Stomach (tissue), 9 donors: ENCODE data around the gene RNF151. TPM values are rescaled to one million over a fixed set of nuclear protein-coding genes. Genes with fewer than 3 reads are reported as not detected.

ENCODE experiments used
- DNase-seq, 2 donors: peaks; one replicate each; pipeline versions ENCODE4 v3.0.0 to v3.0.0-alpha.2; 2013 to 2019
- H3K27ac ChIP-seq, 5 donors: fragments of 200-600 bp in 4 of 5; sonication (generic) in 4 of 5; one replicate each; pipeline ENCODE4 v1.5.1; 2013 to 2019; ENCODE audit warnings: mild to moderate bottlenecking in 1 of 5, moderate library complexity in 1 of 5
- H3K27me3 ChIP-seq, 3 donors: fragments of 200-600 bp; sonication (generic); one replicate each; pipeline ENCODE4 v1.5.1; 2017 to 2019; ENCODE audit warnings: mixed run types in 1 of 3
- H3K36me3 ChIP-seq, 4 donors: fragments of 200-600 bp; sonication (generic); 1 replicate in 3 of 4; 2 replicates in 1 of 4; pipeline ENCODE4 v1.5.1; 2016 to 2019
- H3K4me1 ChIP-seq, 4 donors: fragments of 200-600 bp; sonication (generic); one replicate each; pipeline ENCODE4 v1.5.1; 2016 to 2019
- H3K4me3 ChIP-seq, 4 donors: fragments of 200-600 bp; sonication (generic) in 3 of 4; one replicate each; pipeline ENCODE4 v1.5.1; 2016 to 2019; ENCODE audit warnings: mild to moderate bottlenecking in 1 of 4
- H3K9me3 ChIP-seq, 4 donors: fragments of 200-600 bp; sonication (generic); one replicate each; pipeline ENCODE4 v1.5.1; 2016 to 2019
- EP300 ChIP-seq: sonication (generic); formaldehyde crosslinking; IDR thresholded peaks from one replicate; pipeline ENCODE4 v1.6.1; 2017; ENCODE audit warnings: antibody characterized with exemption
- POLR2A ChIP-seq, 4 donors: fragments of 450-650 bp; IDR thresholded peaks; one replicate each; pipeline ENCODE4 v1.6.1; 2016; ENCODE audit warnings: antibody characterized with exemption in 4 of 4, control low read depth in 2 of 4, mild to moderate bottlenecking in 1 of 4, moderate library complexity in 1 of 4
- POLR2AphosphoS5 ChIP-seq, 3 donors: sonication (generic); formaldehyde crosslinking; IDR thresholded peaks; one replicate each; pipeline ENCODE4 v1.6.1; 2016; ENCODE audit warnings: antibody characterized with exemption in 3 of 3
- WGBS, 5 donors: extraction: QIAGEN DNeasy Blood & Tissue Kit in 3 of 5; methylation state at CpG; one replicate each; pipeline versions ENCODE4 v1.1.5 to v1.1.7; 2013 to 2018; 5-methylcytosine and 5-hydroxymethylcytosine counted together
- intact Hi-C: fragments of 100-400 bp; cut with DNase I; formaldehyde crosslinking; loops from one replicate; pipeline ENCODE4 v1.15.1; 2023; ENCODE audit warnings: low total_unique reads
- polyA plus RNA-seq, 3 donors: library from polyadenylated mRNA; stranded (reverse); fragments of 200-250 nt; gene quantifications; one replicate each; pipeline ENCODE4 v1.2.3, GENCODE V29; 2013
- total RNA-seq, 5 donors: library from RNA; depleted of rRNA; stranded (reverse); fragments of >200 nt; gene quantifications; one replicate each; pipeline versions ENCODE4 v1.1.0 to v1.2.3, GENCODE V29; 2014 to 2016
- TF ChIP-seq, protein P1 (sequence below), 7 experiments: fragments of 450-650 bp in 4 of 7; fragments of 200-600 bp in 3 of 7; sonication (generic) in 3 of 7; IDR thresholded peaks; one replicate each; pipeline ENCODE4 v1.5.1; 2016 to 2019; ENCODE audit warnings: antibody characterized with exemption in 7 of 7, control low read depth in 2 of 7, mild to moderate bottlenecking in 1 of 7
- donor health status: healthy with polysubstance abuse.
- donor health status: Bipolar disorder and iron deficiency.
- donor health status: healthy.

Gene RNF151
- total and polyA plus RNA-seq, 8 donors: not detected

GRCh38 chr16:1929105-1929504 lies 37.6 kb upstream of the RNF151 start:
- intact Hi-C loops: no loop called here
- peak overlapping the region; percentile 58 to 68 (median 64) for H3K4me3 ChIP-seq
- H3K9me3 ChIP-seq: no peaks in the 10 kb centered on the region
- H3K27ac ChIP-seq: peak overlapping the region in 4 of 5 donors; percentile 76 to 86 (median 82)
- peaks cover 0 to 23% (median 14%) of the 10 kb centered on the region in 4 donors for H3K4me1 ChIP-seq
- H3K27me3 ChIP-seq: peaks cover 0 to 33% (median 0%) of the 10 kb centered on the region in 3 donors
- H3K36me3 ChIP-seq: no peaks in the 10 kb centered on the region
- TF ChIP-seq POLR2A (IDR thresholded peaks at IDR 0.05): no peak
- TF ChIP-seq EP300: no peak
- TF ChIP-seq, protein P1, sequence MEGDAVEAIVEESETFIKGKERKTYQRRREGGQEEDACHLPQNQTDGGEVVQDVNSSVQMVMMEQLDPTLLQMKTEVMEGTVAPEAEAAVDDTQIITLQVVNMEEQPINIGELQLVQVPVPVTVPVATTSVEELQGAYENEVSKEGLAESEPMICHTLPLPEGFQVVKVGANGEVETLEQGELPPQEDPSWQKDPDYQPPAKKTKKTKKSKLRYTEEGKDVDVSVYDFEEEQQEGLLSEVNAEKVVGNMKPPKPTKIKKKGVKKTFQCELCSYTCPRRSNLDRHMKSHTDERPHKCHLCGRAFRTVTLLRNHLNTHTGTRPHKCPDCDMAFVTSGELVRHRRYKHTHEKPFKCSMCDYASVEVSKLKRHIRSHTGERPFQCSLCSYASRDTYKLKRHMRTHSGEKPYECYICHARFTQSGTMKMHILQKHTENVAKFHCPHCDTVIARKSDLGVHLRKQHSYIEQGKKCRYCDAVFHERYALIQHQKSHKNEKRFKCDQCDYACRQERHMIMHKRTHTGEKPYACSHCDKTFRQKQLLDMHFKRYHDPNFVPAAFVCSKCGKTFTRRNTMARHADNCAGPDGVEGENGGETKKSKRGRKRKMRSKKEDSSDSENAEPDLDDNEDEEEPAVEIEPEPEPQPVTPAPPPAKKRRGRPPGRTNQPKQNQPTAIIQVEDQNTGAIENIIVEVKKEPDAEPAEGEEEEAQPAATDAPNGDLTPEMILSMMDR (IDR thresholded peaks at IDR 0.05): no peak
- no peak for TF ChIP-seq POLR2AphosphoS5 (IDR thresholded peaks at IDR 0.05)
- DNase-seq: peak in 1 of 2 donors; percentile 61
- 7 to 23% (median 10%) methylated on average over 9 to 11 of the region's 11 CpGs for WGBS, 5 donors

- H3K27me3 ChIP-seq: peaks cover 0 to 26% (median 0%) of the 10 kb centered on the region in 3 donors
- H3K4me3 ChIP-seq: peak overlapping the region; percentile 58 to 68 (median 64)
- DNase-seq: peak; percentile 93 to 96
- intact Hi-C loops: loop anchor here (5.0 kb wide), 1 partner anchor 67 kb away; no protein-coding TSS in a partner anchor
- H3K4me1 ChIP-seq: peaks cover 0 to 23% (median 14%) of the 10 kb centered on the region in 4 donors
- H3K27ac ChIP-seq: peak overlapping the region; percentile 14 to 86 (median 81)
- H3K9me3 ChIP-seq: no peaks in the 10 kb centered on the region
- no peaks in the 10 kb centered on the region for H3K36me3 ChIP-seq
- TF ChIP-seq EP300 (no peak), POLR2AphosphoS5 (IDR thresholded peaks at IDR 0.05) (peak in 2 of 3 donors; percentile 24 to 79)
- TF ChIP-seq, protein P1 (IDR thresholded peaks at IDR 0.05): peak in 5 of 7 experiments; percentile 73 to 100 (median 100)
- 0 to 27% (median 13%) methylated on average over 3 to 70 of the region's 70 CpGs for WGBS, 5 donors
Measured at GRCh38 chr16:1929578-1930337, 36.9 kb upstream of the RNF151 start.

DNA sequence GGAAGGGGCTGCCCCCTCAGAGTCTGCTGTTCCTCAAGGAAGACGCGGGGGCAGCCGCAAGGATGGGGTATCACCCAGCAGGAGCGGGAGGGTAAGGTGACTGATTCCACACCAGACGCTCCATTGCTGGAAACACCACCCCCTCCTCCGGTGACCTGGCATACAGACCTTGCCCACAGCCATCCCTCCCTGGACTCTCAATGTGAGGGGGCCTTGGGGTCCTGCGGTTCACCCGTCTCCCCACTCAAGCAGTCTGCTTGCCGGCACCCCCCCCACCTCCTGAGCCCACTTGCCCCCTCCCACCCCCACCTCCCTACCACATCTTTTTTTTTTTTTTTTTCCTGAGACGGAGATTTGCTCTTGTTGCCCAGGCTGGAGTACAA lies 36.3 kb upstream of the RNF151 start:
- no peak for DNase-seq
- H3K27ac ChIP-seq: peak overlapping the region in 1 of 5 donors; percentile 84
- no peaks in the 10 kb centered on the region for H3K9me3 ChIP-seq
- H3K36me3 ChIP-seq: no peaks in the 10 kb centered on the region
- peaks cover 0 to 27% (median 14%) of the 10 kb centered on the region in 4 donors for H3K4me1 ChIP-seq
- H3K4me3 ChIP-seq: peak overlapping the region in 2 of 4 donors; percentile 64 to 68
- intact Hi-C loops: loop anchor here (5.0 kb wide), 1 partner anchor 68 kb away; no protein-coding TSS in a partner anchor
- TF ChIP-seq EP300 (no peak), POLR2AphosphoS5 (IDR thresholded peaks at IDR 0.05) (no peak), POLR2A (IDR thresholded peaks at IDR 0.05) (no peak)
- TF ChIP-seq, protein P1 (IDR thresholded peaks at IDR 0.05): no peak
- peaks cover 0 to 21% (median 0%) of the 10 kb centered on the region in 3 donors for H3K27me3 ChIP-seq
- WGBS, 5 donors: 68 to 89% (median 86%) methylated on average over 7 to 10 of the region's 10 CpGs

GRCh38 chr16:1932050-1933028 lies 34.3 kb upstream of the RNF151 start:
- H3K4me3 ChIP-seq: no peak overlapping the region
- DNase-seq: peak; percentile 60 to 69
- intact Hi-C loops: loop anchor here (5.0 kb wide), 1 partner anchor 70 kb away; no protein-coding TSS in a partner anchor
- WGBS, 5 donors: 47 to 69% (median 59%) methylated on average over 16 to 19 of the region's 19 CpGs
- peaks cover 0 to 33% (median 14%) of the 10 kb centered on the region in 4 donors for H3K4me1 ChIP-seq
- no peak overlapping the region for H3K27ac ChIP-seq
- H3K27me3 ChIP-seq: peaks cover 0 to 5% (median 0%) of the 10 kb centered on the region in 3 donors
- TF ChIP-seq, protein P1 (IDR thresholded peaks at IDR 0.05): peak in 3 of 7 experiments; percentile 14 to 30 (median 29)
- TF ChIP-seq EP300 (no peak), POLR2AphosphoS5 (IDR thresholded peaks at IDR 0.05) (peak in 1 of 3 donors; percentile 13)
- no peaks in the 10 kb centered on the region for H3K9me3 ChIP-seq
- H3K36me3 ChIP-seq: peaks cover 0 to 7% (median 7%) of the 10 kb centered on the region in 4 donors
